ENCODE data around the gene CCDC178.

- TF ChIP-seq CTCF (IDR thresholded peaks at IDR 0.05 in 8 of 11, conservative IDR thresholded peaks at IDR 0.05 in 3 of 11) (no peak), POLR2A (IDR thresholded peaks at IDR 0.05) (no peak), POLR2AphosphoS5 (IDR thresholded peaks at IDR 0.05) (no peak)
These were observed 377.6 kb downstream of the CCDC178 start for GRCh38 chr18:33062834-33063364.
